HG02610 (cell line): ENCODE measurements around the gene MYO9A.

Source experiments
- ATAC-seq: cut with Tn5 transposase; IDR thresholded peaks from one replicate; pipeline ENCODE4 v1.9.1; 2021; ENCODE audit warnings: mild to moderate bottlenecking, moderate library complexity; ENCODE audit not compliant: unreplicated experiment

Gene MYO9A

DNA sequence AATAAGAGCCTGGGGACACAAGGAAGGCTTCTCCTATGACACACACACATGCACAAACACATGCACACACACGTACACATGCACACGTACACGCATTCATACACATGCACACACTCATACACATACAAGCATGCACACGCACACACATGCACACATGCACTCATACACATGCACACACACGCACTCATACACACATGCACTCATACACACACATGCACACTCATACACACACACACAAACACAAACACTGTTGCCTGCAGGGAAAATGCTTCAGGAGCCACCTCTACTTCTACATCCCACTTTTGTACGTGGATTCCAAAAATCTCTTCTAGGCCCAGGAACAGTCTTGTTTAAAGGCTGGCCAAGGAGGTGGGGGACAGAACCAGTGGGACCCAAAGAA lies 328.3 kb downstream of the MYO9A start:
- ATAC-seq: no peak

DNA sequence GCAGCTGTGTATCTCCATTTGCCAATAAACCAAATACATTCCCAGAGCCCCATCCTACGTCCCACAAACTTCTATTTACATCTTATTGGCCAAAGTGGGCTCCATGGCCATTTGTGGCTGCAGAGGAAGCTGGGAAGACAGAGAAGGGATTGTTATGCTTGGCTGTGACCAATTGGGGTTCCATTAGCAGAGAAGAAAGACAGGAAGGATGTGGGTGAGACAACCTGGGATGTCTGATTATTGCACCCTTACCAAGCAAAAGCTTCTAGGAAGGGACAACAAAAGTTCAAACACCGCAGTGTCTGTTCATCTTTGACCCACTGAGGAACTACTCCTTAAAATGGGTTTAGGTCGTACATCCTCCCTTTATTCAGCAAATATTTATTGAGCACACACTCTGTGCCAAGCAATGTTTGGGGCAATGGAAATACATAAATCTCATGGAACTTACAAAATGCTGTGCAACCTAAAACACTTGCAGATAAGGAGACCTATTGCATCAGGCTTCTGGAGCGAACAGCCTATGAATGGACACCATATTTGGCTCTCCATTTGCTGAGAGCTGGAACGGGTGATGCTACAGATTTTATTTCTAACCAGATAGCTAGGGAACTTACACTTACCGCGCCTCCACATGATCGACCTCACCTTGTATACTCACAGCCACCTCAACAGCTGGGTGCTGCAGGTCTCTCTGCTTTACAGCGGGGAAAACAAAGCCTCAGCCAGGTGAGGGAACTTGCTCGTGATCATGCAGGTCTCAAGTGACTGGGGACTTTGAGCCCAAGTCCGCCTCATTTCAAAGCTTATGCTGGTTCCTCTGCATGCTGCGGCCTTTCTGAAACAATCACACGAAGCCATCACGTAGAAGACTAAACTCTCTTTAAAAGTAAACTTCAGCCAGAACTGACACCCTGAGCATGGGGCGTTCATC lies 329.0 kb downstream of the MYO9A start:
- ATAC-seq: no peak

DNA sequence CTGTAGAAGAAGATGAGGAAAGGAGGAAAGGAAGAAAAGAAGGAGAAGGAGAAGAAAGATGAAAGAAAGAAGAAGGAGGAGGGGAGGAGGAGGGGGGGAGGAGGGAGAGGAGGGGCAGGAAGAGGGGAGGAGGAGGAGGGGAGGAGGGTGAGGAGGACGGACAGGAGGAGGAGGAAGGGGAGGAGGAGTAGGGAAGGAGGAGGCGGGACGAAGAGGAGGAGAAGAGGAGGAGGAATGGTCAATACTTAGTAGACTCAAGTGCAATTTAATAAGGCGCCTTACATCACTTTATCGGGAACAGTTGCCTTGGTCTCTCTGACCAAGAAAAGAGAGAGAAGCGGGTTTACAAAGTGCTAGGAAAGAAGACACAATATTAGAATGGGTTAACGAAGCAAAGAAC lies 331.3 kb downstream of the MYO9A start:
- ATAC-seq: no peak

DNA sequence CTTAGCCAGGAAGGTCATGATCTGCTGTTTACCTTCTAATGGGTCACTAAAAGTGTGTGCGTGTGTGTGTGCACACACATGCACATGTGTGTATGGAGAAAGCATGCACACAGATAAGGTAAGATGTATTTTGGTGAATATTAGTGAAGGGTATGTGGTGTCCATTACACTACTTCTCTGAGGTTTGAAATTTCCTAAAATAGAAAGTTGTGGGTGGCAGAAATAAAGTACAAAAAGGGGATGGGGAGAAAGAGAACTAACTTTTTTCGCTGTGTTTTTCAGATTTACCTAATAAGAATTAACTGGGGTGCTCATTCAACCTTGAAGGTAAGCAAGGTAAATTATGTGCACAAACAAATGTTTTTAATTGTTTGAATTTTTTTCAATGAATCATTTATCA lies 332.0 kb downstream of the MYO9A start:
- no peak for ATAC-seq

DNA sequence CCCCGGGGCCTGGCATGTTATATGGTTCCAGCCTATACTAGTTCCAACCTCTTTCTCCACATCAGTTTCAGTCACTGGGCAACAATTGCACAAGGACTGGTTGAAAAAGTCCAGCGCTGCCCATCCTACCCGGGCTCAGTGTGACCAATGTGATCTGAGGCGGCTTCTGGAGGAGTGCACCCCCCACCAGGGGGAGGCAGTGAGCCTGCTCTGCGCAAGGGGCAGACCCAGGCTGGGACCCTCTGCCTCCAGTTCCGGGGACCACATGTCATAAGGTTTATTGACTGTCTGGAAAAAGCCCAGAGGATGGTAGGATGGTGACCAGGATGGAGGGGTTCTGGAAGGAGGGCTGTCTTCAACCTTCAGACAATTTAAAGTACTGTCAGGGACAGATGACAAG lies 333.2 kb downstream of the MYO9A start:
- ATAC-seq: no peak

DNA sequence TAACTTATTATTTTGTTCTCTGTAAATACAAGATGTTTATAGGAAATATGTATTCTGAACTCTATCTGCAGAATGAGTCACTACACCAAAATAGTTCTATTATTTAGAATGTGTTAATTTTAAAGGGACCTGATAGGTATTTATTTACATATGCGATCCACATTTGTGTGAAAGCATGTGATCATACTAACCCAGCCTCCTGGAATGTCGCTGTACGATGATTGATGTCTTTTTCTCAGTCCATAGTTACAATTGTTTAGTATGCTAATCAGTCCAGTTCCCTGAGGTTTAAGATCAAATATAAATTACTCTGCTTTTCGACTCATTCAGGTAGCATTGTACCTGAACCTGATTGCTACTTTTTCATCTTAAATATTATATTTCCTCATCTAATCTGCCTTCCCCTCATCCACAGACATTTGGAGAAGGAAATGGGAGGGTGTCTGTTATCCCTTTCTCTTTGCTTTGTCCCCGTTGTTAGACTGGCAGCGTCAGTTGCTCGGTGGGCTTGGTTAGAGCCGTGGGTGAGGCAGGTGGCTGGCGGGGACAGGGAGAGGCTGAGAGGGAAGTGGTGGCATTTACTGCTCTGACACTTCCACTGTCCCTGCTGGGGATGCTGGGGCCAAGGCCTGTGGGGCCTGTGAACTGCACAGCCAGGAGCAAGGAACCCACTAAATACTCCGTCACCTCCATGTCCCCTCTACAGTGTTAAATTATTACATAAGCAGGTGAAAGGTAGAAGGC lies 335.4 kb downstream of the MYO9A start:
- no peak for ATAC-seq

DNA sequence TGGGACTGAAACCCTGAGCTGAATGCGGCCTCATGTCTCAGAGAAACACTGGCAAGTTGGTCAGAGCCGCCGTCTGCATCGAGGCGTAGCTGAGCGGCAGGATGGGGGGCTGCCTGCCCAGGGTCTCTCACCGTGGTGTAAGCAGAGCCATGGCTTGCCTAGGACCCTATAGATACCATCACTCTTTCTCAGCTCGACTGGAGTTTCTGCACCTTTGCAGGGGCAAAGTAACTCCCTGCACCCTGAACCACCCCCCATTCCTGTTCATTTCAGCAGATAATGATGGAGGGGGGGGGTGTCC lies 336.0 kb downstream of the MYO9A start:
- ATAC-seq: no peak

DNA sequence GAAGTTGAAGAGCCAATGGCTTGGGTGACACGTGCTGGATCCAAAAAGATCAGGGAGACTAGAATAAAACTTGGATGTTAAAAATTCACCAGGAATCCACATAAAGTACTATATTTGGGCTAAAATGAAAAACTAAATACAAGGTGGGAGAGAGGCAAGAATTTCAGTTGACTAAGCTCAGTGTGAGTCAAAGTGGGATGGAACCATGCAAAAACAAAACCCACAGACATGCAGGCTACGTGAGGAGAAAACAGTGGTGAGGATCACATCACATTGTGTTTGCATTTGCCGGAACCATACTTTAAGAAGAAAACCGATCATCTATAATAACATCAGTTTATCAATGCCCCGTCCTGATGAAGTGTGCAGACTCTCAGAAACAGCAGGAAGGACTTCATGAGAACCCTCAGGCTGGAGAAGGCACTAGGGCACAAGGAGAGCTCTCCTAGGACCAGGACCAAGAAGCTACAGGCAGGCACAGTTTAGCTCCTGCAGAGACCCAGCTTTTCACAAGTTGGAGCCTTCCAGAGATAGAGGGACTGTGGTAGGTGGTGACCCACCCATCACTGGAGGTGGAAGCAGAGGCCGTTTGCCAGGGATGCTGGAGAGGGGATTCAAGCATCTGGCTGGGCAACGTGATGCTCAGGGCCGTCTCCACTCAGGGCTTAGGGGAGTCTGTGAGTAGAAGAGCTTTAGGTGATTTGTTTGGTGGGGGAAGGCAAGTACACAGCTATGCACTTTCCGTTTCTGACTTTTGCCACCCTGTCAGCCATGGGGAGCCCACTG lies 336.6 kb downstream of the MYO9A start:
- peak; percentile 59 for ATAC-seq

DNA sequence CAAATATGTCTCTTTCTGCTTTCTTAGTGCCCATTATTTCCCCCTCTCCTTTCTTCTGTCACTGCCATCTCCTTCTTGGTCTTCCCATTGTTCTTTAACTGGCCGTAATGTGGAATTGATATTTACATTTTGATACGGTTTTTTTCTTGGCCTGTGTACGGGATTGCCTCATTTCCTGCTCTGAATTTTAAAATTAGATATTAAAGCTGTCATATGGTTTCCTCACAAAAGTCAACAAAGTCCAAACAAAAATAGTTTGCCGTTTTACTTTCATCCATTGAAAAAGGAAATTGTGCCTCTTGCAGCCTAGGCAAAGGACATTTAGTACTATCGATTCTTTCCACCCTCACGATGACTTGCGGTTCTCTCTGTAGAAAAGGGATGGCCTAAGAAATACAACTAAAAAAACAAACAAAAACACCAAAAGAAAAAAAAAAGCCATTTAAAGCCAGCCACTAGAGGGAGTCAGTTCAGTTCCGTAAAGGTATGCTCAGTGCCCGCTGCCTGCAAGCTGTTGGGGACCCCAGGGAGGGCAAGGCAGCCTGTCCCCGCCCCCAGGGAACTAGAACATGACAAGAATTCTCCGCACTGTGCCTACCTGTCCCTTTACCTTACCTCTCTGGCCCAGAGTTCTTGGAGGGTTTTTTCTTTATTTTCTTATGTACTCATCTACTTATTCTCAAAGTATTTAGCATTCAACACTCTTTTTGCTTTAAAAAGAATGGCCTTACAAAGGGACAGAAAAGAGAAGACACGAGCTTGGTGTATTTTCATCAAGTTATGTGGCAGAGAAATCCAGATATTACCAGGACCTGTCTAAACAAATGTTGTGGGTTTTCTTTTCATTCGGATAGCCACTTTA lies 337.6 kb downstream of the MYO9A start:
- no peak for ATAC-seq

DNA sequence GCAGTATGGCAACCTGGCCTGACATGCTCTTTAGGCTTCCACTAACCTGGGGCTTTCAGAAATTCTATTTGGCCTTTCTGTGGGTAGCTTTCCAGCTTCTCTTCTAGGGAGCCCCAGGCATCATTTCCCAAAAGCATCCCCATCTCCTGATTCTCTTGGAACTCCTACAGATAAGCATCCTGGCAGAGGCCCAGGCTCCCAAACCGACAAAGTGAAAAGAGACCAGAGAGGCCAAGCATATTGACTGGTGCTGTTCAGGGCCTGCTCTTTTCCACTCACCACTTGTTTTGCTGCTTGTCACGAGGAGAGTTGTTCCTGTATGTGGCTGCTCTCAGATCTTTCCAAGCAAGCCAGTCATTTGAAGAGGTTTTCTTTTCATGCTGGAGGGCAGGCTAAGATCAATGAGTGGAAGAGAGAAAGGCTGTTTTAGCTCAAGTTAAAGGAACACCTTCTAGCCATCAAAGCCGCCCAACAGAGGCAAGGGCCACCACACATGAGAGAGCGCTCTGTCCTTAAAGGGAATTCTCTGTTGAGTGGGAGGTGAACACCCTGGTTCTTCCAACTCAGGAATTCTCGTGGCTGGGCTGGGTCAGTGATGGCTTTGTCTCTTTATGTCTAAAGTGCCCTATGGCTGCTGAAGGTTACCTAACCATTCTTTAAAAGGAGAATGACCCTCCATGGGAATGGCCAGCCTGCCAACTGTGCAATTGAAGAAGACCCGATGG lies 338.7 kb downstream of the MYO9A start:
- ATAC-seq: no peak

DNA sequence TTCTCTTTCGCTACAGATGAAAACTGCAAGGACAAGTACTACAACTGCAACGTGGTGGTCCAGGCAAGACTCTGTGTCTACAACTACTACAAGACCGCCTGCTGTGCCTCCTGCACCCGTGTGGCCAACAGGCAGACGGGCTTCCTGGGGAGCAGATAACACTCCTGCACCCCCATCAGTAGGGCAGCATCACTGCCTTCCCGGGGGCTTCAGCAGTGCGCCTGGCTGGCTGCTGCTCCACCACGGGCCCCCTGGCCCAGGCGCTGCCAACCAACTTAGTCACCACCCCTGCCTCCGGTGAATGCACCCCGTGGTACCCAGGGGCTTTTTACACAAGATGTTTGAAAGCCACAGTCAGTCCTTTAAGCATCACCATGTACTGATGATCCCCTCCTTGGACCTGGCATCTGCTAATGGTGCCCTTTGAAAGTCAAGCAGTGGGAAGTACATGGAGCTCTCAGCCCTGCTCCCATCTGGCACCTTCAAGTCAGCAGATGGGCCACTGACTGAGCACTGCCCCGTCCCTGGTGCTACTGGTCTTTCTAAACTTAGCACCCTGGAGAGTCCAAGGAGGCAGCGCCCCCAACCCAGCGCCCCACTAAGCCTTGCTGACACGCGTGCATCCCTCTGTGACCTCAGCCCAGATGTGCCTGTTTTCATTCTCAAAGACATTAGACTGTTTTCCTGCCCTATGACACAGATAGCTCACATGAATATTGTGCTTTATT lies 340.6 kb downstream of the MYO9A start:
- no peak for ATAC-seq

DNA sequence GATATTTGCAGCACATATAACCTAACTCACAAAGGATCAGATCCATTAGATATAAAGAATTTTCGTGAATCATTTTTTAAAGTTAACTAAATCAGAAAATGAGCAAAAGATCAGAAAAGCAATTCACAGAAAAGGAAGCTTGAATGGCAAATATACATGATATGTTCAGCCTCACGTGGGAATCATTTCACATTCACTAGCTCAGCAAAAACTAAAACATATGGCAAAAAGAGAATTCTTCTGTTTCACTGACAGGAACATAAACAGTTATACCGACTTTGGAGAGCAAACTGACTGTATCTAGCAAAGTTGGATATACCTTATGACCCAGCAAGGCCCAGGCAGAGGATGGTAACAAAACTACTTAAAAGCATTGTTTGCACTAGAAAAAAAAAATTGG lies 341.6 kb downstream of the MYO9A start:
- ATAC-seq: no peak

DNA sequence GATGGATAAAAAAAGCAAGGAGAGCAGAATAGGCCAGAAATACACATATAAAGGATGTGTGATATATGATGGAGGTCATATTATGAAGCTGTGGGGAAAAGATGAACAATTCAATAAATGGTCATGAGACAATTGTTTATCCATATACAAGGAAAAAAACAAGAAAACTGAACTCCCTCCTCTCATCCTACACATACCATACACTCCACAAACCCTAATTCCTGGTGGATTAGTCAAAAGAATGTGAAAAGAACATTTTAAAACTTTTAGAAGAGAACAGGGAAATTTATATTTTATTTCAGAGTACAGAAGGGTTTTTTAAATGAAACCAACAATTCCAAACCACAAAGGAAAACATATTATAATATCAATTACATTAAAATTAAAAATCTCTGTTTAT lies 342.1 kb downstream of the MYO9A start:
- no peak for ATAC-seq

DNA sequence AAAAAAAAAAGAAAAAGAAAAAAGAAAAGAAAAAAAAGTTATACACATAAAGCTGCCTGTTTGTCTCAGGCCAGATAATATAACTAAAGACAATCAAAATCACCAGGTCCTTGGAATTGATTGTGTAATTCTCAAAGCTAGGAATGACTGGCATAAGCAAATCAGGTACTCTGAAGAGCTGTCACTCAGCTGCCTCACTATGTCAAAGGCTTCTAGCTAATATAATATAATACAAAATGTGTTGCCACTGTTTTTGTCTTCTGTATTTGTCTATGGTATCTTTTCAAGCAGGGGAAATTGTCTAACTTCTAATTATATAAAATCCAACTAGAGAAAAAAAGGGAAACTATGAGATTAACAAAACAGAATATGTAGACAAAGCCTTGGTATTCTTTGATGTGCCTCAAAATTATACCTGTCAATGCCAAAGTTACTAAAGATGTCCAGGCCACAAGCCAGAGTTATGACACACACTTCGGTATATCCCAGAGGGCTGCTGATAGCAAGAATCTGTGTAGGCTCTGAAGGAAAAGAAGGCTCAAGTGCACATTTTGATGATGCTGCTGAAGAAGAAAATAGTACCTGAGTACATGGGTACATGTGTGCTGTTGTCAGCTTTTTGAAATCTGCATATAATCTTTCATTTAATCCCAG lies 344.6 kb downstream of the MYO9A start:
- no peak for ATAC-seq
